ENCODE data around the gene GALNT9.

DNA sequence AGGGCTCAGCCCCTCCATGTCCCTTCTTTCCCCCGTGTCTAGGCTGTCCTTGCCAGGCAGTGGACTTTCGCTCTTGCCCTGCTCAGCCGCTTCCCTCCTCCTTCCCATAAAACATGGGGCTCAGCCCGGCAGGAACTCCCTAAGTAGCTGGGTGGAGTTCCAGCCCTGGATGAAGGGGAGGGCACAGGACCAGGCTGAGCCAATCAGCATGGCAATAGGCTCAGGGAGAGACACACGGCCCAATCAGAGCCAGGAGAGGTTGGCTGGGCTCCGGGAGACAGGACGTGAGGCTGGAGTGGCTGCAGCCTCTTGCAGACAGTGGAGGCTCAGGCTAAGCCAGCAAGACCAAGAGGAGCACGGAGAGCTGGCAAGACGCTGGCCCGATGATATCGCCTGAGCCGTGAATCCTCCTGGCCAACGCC lies 54.3 kb downstream of the GALNT9 start:
- TF ChIP-seq POLR2A (IDR thresholded peaks at IDR 0.05), result no peak
- TF ChIP-seq, protein P1, sequence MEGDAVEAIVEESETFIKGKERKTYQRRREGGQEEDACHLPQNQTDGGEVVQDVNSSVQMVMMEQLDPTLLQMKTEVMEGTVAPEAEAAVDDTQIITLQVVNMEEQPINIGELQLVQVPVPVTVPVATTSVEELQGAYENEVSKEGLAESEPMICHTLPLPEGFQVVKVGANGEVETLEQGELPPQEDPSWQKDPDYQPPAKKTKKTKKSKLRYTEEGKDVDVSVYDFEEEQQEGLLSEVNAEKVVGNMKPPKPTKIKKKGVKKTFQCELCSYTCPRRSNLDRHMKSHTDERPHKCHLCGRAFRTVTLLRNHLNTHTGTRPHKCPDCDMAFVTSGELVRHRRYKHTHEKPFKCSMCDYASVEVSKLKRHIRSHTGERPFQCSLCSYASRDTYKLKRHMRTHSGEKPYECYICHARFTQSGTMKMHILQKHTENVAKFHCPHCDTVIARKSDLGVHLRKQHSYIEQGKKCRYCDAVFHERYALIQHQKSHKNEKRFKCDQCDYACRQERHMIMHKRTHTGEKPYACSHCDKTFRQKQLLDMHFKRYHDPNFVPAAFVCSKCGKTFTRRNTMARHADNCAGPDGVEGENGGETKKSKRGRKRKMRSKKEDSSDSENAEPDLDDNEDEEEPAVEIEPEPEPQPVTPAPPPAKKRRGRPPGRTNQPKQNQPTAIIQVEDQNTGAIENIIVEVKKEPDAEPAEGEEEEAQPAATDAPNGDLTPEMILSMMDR (IDR thresholded peaks at IDR 0.05), result no peak

All from ovary (tissue), 3 donors.